Liver (tissue), 3 donors: Measurements from ENCODE around the gene GMNN.

ENCODE experiments used
- CTCF ChIP-seq: fragments of 150-350 bp; IDR thresholded peaks from 2 replicates; pipeline ENCODE4 v1.5.1; 2017; ENCODE audit warnings: improper control_type of control experiment, low read depth, low read length; ENCODE audit not compliant: missing input control
- FOXA1 ChIP-seq: IDR thresholded peaks from 2 replicates; pipeline ENCODE4 v1.6.1; 2016; ENCODE audit warnings: antibody characterized with exemption
- TAF1 ChIP-seq: conservative IDR thresholded peaks from 2 replicates; pipeline ENCODE4 v1.6.1; 2016; ENCODE audit warnings: antibody characterized with exemption, mild to moderate bottlenecking
- YY1 ChIP-seq: IDR thresholded peaks from 2 replicates; pipeline ENCODE4 v1.6.1; 2016; ENCODE audit warnings: antibody characterized with exemption, mild to moderate bottlenecking
- TF ChIP-seq, protein P1 (sequence below): IDR thresholded peaks from 2 replicates; pipeline ENCODE4 v1.6.1; 2016; ENCODE audit warnings: antibody characterized with exemption
- donor health status: healthy.
- donor health status: healthy.

DNA sequence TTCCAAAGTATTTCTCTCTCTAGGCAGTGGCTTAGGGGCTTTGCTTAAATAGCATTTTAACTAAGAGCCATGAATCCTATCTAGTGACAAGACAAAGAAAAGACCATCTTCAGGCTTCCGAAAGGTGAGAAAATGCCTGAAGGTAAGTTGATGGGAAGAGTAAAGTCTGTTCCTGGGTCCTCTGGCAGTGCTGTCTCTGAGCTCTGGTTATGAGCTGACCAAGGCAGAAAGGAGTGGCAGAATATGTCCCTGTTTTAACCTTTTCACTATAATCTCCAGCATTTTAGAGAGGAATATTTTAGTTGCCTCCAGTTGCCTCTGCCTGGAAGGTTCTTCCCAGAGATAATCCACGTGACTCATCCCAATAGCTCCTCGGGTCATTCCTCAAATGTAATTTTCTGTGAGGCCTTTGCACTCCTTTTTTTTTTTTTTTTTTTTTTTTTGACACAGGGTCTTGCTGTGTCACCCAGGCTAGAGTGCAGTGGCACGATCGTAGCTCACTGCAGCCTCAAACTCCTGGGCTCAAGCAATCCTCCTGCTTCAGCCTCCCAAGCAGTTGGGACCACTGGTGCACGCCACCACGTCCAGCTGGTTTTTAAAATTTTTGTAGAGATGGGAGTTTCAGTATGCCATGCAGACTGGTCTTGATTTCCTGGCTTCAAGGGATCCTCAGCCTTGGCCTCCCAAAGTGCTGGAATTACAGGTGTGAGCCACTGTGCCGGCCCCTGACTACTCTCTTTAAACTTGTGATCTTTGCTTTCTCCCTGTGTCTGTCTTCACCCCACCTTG is 27.7 kb downstream of the GMNN start:
- TF ChIP-seq, protein P1, sequence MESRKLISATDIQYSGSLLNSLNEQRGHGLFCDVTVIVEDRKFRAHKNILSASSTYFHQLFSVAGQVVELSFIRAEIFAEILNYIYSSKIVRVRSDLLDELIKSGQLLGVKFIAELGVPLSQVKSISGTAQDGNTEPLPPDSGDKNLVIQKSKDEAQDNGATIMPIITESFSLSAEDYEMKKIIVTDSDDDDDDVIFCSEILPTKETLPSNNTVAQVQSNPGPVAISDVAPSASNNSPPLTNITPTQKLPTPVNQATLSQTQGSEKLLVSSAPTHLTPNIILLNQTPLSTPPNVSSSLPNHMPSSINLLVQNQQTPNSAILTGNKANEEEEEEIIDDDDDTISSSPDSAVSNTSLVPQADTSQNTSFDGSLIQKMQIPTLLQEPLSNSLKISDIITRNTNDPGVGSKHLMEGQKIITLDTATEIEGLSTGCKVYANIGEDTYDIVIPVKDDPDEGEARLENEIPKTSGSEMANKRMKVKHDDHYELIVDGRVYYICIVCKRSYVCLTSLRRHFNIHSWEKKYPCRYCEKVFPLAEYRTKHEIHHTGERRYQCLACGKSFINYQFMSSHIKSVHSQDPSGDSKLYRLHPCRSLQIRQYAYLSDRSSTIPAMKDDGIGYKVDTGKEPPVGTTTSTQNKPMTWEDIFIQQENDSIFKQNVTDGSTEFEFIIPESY: no peak
- no peak for TF ChIP-seq CTCF
- no peak for TF ChIP-seq FOXA1
- TF ChIP-seq YY1: no peak
- no peak for TF ChIP-seq TAF1
